GM21515 (cell line): Measurements from ENCODE around the gene GPR18.
"Not testable (repeated sequence)": the region's sequence is repeated elsewhere in the genome, so short reads cannot be mapped to it uniquely, and the experiment has no call there.

Experiments
- ATAC-seq: cut with Tn5 transposase; IDR thresholded peaks from one replicate; pipeline ENCODE4 v1.9.1; 2021; ENCODE audit not compliant: unreplicated experiment

The GPR18 gene

DNA sequence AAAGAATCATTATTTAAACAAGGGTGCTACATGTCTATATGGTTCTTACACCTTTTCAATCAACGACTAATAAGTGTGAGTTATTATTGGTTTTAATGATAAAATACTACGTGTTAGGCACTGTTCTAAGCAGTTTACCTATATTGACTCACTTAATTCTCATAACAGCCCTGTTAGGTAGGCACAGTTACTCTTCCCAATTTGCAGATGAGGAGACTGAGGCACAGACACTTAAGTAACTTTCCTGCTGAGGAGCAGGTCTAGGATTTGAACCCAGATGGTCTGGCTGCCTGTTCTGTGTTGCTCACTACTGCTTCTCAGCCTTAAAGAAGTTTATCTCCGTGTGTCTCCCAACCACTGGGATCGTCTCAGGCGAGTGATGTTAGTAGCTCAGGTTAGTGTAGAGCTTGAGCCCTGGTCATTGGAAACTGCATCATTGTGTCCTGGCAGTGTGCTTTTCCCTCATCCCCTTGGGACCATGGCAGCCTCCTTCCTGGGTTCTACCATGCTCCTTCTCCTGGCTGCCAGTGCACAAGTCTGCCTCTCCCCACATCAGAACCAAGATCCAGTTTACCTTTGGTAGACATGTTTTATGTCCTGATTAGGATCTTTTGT lies 46.7 kb downstream of the GPR18 start:
- no peak for ATAC-seq

DNA sequence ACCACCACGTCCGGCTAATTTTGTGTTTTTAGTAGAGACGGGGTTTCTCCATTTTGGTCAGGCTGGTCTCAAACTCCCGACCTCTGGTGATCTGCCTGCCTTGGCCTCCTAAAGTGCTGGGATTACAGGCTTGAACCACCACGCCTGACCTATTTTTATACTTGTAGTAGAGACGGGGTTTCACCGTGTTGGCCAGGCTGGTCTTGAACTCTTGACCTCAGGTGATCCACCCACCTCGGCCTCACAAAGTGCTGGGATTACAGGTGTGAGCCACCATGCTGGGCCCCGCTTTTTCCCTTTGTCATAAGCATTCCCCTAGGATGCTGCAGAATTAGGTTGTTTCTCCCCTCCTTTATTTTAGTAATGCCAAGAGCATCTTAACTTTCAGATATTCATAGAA lies 47.6 kb downstream of the GPR18 start:
- not testable (repeated sequence) for ATAC-seq

DNA sequence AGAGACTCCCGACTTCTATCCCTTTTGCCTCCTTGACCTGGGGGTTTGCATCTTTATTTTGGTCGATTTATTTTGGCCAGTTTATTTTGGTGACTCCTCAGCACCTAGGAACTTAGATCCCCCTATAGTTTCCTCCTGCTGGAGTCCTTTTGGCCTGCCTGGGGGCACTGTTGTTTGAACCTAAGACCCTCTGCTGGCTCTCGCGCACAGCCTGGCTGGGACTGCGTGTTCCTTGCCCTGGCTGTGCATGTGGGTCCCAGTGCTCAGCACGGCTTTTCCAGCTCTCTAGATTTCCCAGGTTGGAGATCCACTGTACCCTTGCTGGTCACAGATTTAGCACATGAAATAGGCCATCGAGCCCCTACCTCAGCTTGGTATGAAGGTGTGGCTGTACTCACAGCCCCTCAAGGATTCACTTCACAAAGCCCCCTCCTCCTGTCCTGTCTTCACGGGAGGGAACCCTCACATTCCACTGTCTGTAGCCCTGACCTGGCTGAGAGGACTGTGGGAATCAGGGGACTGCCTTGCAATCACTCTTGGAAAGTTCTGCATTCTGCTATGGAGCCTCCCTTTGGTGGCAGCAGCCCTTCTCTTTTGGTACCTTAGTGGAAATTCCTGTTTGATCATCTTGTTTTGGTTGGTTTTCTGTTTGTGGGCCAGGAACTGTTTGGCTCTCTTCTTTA lies 49.2 kb downstream of the GPR18 start:
- ATAC-seq: no peak

DNA sequence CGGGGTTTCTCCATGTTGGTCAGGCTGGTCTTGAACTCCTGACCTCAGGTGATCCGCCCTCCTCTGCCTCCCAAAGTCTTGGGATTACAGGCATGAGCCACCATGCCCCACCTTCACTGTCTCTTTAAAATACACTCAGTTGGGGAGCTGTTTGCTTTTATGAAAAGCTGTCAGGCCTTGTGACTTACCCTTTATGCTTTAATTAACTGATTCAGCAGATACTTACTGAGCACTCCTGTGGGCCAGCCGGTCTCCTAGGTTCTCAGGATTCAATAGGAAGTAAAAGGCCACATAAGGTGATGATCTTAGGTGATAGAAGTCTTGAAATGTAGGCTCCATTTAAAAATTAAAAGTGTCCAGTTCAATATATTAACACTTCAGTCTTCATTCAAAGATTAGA lies 50.0 kb downstream of the GPR18 start:
- ATAC-seq: no peak

DNA sequence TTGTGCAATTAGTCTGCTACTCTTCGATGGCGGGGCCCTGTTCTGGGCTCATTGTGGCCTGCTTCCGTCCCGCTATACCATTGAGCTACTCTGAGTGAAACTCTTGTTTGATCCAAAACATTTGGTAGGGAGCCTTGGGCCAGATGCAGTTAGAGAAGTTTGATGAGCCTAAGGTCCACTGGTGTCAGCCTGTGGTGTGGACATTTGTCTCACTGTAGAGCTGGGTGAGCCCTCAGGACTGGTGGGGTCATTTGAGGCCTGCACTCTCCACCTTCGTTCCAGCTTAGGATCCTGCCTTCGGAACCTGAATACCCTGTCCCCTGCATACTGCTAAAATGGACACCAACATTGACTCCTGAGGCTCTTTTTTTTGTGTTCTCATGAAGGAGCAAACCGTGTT lies 50.7 kb downstream of the GPR18 start:
- no peak for ATAC-seq

DNA sequence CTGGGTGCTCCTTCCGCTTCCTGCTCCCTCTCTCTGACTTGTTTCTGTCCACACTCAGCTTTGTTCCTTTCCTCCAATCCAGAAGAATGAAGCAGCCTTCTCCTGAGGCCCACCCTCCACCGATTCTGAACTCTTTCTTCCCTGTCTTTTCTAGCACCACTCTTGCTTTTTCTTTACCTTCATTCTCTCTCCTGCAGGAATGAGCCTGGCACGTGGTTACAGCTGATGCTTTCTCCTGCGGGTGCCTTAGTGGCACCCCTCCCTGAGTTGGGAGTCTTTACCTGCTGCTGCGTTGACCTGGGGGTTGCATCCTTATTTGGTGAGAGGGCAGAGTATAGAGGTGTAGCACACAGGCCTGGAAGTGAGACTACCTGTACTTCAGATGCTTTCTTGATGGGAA lies 51.3 kb downstream of the GPR18 start:
- no peak for ATAC-seq

DNA sequence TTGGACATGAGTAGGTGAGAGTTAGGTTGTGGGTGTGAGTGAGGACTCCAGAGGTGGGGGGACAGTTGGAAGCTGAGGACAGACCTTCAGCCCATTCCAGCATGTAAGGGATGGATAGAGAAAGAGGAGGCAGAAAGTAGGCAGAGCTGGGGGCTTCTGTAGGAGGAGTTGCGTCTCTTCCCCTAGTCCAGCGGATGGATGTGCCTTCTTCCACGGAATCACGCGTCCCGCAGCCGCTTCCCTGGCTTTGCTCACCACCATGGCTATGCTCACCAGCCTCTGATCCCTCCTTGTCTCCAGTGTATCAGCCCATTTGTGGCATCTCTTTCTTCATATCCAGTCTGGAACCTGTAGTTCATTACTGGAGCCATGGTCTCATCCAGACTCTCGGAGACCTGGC lies 52.0 kb downstream of the GPR18 start:
- ATAC-seq: no peak

DNA sequence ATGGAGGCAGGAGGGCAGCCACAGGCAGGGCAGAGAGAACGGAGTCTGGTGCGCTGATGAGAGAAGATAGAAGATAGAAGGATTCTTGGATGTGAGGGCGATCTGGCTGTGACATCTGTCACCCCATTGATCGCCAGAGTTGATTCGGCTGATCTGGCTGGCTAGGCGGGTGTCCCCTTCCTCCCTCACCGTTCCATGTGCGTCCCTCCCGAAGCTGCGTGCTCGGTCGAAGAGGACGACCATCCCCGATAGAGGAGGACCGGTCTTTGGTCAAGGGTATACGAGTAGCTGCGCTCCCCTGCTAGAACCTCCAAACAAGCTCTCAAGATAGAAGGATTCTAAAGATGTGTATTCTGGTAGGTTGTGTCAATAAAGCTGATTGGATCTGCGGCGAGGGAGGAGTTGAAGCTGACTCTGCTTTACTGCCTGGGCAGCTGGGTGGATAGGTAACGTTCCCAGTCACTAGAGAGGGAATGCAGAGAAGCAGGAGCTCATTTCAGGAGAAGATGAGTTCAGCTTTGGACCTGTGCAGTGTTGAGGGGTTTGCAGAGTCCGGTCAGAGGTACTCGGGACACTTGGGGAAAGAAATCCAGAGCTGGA lies 52.5 kb downstream of the GPR18 start:
- ATAC-seq: no peak
